Measurements from ENCODE around the gene PHF11.

DNA sequence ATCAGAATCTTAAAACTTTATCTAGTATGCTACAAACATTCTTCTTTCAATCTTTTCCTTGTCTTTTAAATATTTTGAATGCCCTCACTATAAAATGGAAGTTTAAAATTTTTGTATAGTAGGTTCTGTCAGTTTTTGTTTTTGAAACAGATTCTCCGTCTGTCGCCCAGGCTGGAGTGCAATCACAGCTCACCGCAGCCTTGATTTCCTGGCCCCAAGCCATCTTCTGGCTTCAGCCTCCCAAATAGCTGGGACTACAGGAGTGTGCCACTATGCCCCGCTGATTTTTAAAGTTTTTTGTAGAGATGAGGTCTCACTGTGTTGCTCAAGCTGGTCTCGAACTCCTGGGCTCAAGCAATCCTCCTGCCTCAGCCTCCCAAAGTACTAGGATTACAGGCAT, 20.7 kb downstream of the PHF11 start:
- TF ChIP-seq, protein P1, sequence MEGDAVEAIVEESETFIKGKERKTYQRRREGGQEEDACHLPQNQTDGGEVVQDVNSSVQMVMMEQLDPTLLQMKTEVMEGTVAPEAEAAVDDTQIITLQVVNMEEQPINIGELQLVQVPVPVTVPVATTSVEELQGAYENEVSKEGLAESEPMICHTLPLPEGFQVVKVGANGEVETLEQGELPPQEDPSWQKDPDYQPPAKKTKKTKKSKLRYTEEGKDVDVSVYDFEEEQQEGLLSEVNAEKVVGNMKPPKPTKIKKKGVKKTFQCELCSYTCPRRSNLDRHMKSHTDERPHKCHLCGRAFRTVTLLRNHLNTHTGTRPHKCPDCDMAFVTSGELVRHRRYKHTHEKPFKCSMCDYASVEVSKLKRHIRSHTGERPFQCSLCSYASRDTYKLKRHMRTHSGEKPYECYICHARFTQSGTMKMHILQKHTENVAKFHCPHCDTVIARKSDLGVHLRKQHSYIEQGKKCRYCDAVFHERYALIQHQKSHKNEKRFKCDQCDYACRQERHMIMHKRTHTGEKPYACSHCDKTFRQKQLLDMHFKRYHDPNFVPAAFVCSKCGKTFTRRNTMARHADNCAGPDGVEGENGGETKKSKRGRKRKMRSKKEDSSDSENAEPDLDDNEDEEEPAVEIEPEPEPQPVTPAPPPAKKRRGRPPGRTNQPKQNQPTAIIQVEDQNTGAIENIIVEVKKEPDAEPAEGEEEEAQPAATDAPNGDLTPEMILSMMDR (IDR thresholded peaks at IDR 0.05) = no peak
- no peak for TF ChIP-seq POLR2AphosphoS5 (IDR thresholded peaks at IDR 0.05)
- no peak for TF ChIP-seq EP300 (IDR thresholded peaks at IDR 0.05)
- TF ChIP-seq POLR2A (IDR thresholded peaks at IDR 0.05) = no peak

Measured in suprapubic skin (tissue), 4 donors.